BE2C (cell line): ENCODE results near the gene PKHD1.

ENCODE experiments used
- DNase-seq: peaks from one replicate; pipeline ENCODE4 v3.0.0-alpha.2; 2020
- H3K27me3 ChIP-seq: fragments of 250-450 bp; sonication (Bioruptor Pico); 2 replicates; pipeline ENCODE4 v1.5.1; 2020; ENCODE audit warnings: mild to moderate bottlenecking
- H3K36me3 ChIP-seq: fragments of 250-450 bp; sonication (Bioruptor Pico); 2 replicates; pipeline ENCODE4 v1.5.1; 2020; ENCODE audit warnings: mild to moderate bottlenecking
- H3K4me1 ChIP-seq: fragments of 250-450 bp; sonication (Bioruptor Pico); 2 replicates; pipeline ENCODE4 v1.5.1; 2020
- H3K4me3 ChIP-seq: 2 replicates; pipeline ENCODE4 v1.5.1; 2011; ENCODE audit warnings: low read depth, low read length
- H3K9me3 ChIP-seq: fragments of 250-450 bp; sonication (Bioruptor Pico); 2 replicates; pipeline ENCODE4 v1.5.1; 2020
- CTCF ChIP-seq: IDR thresholded peaks from 2 replicates; pipeline ENCODE4 v1.5.1; 2012; ENCODE audit warnings: mild to moderate bottlenecking, low read depth, low read length

Gene PKHD1

GRCh38 chr6:52133324-52133723 is 45.9 kb upstream of the PKHD1 start:
- no peaks in the 10 kb centered on the region for H3K36me3 ChIP-seq
- no peak for DNase-seq
- H3K9me3 ChIP-seq = no peaks in the 10 kb centered on the region
- H3K4me3 ChIP-seq = no peak overlapping the region
- H3K27me3 ChIP-seq = peaks cover 4% of the 10 kb centered on the region
- H3K4me1 ChIP-seq = no peaks in the 10 kb centered on the region
- TF ChIP-seq CTCF = no peak

DNA sequence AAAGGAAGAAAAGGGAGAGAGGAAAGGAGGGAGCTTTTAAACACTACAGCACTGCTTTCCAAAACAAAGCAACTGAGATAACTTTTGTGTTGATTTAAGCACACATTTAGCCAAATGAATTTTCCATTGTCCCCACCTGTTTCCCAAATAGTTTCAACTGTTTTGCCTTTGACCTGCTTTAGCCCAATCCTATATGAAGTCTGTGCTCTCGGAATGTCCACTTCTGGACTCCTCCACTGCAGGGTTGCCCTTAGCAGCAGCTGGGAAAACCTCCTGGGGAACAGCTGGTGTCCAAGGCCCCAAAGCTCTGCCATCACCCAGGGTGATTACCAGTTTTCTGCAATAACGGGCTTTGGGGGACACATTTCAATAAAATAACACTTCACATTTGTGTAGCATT is 44.9 kb upstream of the PKHD1 start:
- no peaks in the 10 kb centered on the region for H3K4me1 ChIP-seq
- no peak for DNase-seq
- H3K36me3 ChIP-seq = no peaks in the 10 kb centered on the region
- no peaks in the 10 kb centered on the region for H3K9me3 ChIP-seq
- no peak for TF ChIP-seq CTCF
- peaks cover 4% of the 10 kb centered on the region for H3K27me3 ChIP-seq
- no peak overlapping the region for H3K4me3 ChIP-seq

DNA sequence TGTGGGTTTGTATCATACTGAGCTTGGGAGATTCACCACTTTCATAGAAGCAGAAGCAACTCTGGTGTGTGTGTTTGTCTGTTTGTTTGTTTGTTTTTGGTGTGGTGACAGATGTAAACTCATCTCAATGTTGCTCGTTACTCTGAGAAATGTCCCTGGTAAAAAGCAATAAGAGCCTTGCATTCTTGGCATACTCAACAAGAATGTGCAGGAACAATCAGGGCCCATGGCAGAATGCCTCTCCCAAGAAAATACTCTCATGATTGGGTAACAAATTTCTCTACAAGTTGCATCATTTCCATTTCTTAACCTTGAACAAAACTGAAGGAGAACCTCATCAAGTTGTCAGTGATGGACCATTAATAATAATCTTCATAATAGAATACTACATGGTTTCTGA is 43.0 kb upstream of the PKHD1 start:
- no peak for DNase-seq
- TF ChIP-seq CTCF = no peak
- Histone ChIP-seq H3K27me3 (peaks cover 4% of the 10 kb centered on the region), H3K4me3 (no peak overlapping the region), H3K4me1 (no peaks in the 10 kb centered on the region), H3K9me3 (no peaks in the 10 kb centered on the region), H3K36me3 (no peaks in the 10 kb centered on the region)

DNA sequence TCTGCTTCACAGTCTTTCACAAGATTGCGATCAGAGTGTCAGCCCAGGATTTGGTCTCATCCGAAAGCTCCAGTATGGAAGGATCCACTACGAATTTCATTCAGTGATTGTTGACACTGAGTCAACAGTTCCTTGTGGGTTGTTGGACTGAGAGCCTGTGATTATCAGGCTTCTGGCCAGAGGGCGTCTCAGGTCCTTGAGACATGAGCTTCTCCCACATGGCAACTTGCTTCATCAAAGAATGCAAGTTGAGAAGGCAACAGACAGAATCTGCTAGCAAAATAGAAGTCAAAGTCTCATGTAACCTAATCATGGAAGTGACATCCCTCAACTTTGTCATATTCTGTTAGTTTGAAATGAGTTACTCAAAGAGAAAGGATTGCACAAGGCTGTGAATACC is 40.5 kb upstream of the PKHD1 start:
- DNase-seq = no peak
- no peak for TF ChIP-seq CTCF

DNA sequence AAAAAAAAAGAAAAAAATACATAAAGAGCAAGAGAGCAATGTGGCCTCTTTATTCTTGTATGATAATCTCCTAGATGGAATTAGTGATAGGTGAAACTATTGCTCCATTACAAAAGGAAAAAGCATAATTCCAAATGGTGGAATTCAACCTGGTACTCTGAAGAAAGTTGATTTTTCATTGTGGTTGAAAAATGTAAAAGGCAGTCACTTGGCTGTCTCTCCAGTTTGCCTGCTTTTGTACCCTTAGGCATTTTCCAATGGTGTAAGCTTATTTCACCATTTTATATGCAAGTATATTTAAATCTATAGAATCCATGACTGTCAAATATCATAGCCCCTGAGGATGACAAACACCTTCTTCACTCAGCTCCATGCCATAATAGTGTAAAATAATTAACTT is 38.8 kb upstream of the PKHD1 start:
- H3K4me1 ChIP-seq = no peaks in the 10 kb centered on the region
- H3K36me3 ChIP-seq = no peaks in the 10 kb centered on the region
- peaks cover 3% of the 10 kb centered on the region; the same call in 1 of the 2 replicates for H3K9me3 ChIP-seq
- no peak for DNase-seq
- H3K27me3 ChIP-seq = peaks cover 10% of the 10 kb centered on the region
- no peak for TF ChIP-seq CTCF
- no peak overlapping the region for H3K4me3 ChIP-seq

More for the DNA sequence above, 40.5 kb upstream of the PKHD1 start:
- H3K4me3 ChIP-seq = no peak overlapping the region
- peaks cover under 1% of the 10 kb centered on the region for H3K27me3 ChIP-seq
- no peaks in the 10 kb centered on the region for H3K4me1 ChIP-seq
- no peaks in the 10 kb centered on the region for H3K9me3 ChIP-seq
- H3K36me3 ChIP-seq = no peaks in the 10 kb centered on the region

DNA sequence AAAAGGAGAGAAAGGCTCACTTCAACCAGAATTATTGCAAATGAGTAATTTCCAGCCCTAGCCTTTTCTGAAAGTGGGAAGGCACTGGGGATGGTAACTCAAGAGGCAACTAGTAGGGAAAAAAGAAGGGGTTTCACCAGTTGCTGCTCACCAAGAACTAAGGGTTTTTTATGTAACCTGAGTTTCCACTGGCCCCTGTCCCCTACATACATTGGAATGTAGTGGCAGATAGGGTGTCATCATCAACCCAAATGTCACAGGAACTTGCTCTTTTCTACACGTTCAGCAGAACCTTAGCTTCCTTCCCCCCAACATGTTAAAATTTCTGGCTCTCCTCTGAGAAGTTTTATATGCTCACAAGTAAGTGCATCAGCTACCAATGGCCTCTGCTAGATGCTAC is 38.2 kb upstream of the PKHD1 start:
- Histone ChIP-seq H3K4me1 (no peaks in the 10 kb centered on the region), H3K27me3 (peaks cover 13% of the 10 kb centered on the region), H3K9me3 (peaks cover 3% of the 10 kb centered on the region; the same call in 1 of the 2 replicates), H3K4me3 (no peak overlapping the region), H3K36me3 (no peaks in the 10 kb centered on the region)
- no peak for DNase-seq
- TF ChIP-seq CTCF = no peak
